ENCODE data around the gene CYP4F22. TPM values are rescaled to one million over a fixed set of nuclear protein-coding genes. Genes with fewer than 3 reads are reported as not detected.

Gene CYP4F22
- total and polyA plus RNA-seq, 9 of the 15 experiments (the other 6 are each of a cell fraction or from before 2014, with no cell fraction given): not detected

DNA sequence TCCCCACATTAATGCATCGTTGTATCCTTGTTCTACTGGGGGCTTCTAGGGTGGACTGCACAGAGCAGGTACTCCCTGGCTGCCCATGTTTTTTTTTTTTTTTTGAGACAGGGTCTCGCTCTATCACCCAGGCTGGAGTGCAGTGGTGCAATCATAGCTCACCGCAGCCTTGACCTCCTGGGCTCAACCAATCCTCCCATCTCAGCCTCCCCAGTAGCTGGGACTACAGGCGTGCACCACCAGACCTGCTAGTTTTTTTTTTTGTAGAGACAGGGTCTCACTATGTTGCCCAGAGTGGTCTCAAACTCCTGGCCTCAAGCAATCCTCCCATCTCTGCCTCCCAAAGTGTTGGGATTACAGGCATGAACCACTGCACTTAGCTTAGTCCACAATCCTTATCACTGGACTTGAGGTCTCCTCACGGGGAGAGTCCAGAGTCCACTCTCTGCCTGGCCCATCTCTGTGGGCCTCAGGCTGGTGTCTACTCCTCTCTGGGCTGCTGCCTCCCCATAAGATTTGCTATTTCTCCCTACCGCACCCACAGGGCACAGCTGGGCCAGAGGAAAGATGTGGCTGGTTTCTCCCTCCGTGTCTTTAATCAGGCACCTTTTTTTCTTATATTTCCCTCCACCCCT is 56.3 kb downstream of the CYP4F22 start (continued):
- TF ChIP-seq, protein P1, sequence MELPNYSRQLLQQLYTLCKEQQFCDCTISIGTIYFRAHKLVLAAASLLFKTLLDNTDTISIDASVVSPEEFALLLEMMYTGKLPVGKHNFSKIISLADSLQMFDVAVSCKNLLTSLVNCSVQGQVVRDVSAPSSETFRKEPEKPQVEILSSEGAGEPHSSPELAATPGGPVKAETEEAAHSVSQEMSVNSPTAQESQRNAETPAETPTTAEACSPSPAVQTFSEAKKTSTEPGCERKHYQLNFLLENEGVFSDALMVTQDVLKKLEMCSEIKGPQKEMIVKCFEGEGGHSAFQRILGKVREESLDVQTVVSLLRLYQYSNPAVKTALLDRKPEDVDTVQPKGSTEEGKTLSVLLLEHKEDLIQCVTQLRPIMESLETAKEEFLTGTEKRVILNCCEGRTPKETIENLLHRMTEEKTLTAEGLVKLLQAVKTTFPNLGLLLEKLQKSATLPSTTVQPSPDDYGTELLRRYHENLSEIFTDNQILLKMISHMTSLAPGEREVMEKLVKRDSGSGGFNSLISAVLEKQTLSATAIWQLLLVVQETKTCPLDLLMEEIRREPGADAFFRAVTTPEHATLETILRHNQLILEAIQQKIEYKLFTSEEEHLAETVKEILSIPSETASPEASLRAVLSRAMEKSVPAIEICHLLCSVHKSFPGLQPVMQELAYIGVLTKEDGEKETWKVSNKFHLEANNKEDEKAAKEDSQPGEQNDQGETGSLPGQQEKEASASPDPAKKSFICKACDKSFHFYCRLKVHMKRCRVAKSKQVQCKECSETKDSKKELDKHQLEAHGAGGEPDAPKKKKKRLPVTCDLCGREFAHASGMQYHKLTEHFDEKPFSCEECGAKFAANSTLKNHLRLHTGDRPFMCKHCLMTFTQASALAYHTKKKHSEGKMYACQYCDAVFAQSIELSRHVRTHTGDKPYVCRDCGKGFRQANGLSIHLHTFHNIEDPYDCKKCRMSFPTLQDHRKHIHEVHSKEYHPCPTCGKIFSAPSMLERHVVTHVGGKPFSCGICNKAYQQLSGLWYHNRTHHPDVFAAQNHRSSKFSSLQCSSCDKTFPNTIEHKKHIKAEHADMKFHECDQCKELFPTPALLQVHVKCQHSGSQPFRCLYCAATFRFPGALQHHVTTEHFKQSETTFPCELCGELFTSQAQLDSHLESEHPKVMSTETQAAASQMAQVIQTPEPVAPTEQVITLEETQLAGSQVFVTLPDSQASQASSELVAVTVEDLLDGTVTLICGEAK (IDR thresholded peaks at IDR 0.05): no peak
- TF ChIP-seq, protein P1 (CRISPR knock-in tag; IDR thresholded peaks at IDR 0.05): no peak
- TF ChIP-seq GATAD2A (IDR thresholded peaks at IDR 0.05) (no peak), RBM39 (optimal IDR thresholded peaks at IDR 0.05; ENCODE audit: low read depth, low read length) (no peak), ETV6 (IDR thresholded peaks at IDR 0.05; ENCODE audit: borderline replicate concordance in 1 of 2, low read depth in 2 of 2, low read length in 1 of 2) (no peak), ETV6 (CRISPR knock-in tag; IDR thresholded peaks at IDR 0.05; ENCODE audit: borderline replicate concordance) (no peak), CBX3 (IDR thresholded peaks at IDR 0.05; ENCODE audit: borderline replicate concordance in 1 of 2, low read length in 2 of 2) (no peak), HMG20A (CRISPR knock-in tag; conservative IDR thresholded peaks at IDR 0.05) (no peak), RB1 (IDR thresholded peaks at IDR 0.05; ENCODE audit: low read depth) (no peak), ZNF778 (CRISPR knock-in tag; IDR thresholded peaks at IDR 0.05) (no peak)
- TF ChIP-seq, protein P2, sequence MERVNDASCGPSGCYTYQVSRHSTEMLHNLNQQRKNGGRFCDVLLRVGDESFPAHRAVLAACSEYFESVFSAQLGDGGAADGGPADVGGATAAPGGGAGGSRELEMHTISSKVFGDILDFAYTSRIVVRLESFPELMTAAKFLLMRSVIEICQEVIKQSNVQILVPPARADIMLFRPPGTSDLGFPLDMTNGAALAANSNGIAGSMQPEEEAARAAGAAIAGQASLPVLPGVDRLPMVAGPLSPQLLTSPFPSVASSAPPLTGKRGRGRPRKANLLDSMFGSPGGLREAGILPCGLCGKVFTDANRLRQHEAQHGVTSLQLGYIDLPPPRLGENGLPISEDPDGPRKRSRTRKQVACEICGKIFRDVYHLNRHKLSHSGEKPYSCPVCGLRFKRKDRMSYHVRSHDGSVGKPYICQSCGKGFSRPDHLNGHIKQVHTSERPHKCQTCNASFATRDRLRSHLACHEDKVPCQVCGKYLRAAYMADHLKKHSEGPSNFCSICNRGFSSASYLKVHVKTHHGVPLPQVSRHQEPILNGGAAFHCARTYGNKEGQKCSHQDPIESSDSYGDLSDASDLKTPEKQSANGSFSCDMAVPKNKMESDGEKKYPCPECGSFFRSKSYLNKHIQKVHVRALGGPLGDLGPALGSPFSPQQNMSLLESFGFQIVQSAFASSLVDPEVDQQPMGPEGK (CRISPR knock-in tag; IDR thresholded peaks at IDR 0.05; ENCODE audit: borderline replicate concordance): no peak
- TF ChIP-seq, protein P3, sequence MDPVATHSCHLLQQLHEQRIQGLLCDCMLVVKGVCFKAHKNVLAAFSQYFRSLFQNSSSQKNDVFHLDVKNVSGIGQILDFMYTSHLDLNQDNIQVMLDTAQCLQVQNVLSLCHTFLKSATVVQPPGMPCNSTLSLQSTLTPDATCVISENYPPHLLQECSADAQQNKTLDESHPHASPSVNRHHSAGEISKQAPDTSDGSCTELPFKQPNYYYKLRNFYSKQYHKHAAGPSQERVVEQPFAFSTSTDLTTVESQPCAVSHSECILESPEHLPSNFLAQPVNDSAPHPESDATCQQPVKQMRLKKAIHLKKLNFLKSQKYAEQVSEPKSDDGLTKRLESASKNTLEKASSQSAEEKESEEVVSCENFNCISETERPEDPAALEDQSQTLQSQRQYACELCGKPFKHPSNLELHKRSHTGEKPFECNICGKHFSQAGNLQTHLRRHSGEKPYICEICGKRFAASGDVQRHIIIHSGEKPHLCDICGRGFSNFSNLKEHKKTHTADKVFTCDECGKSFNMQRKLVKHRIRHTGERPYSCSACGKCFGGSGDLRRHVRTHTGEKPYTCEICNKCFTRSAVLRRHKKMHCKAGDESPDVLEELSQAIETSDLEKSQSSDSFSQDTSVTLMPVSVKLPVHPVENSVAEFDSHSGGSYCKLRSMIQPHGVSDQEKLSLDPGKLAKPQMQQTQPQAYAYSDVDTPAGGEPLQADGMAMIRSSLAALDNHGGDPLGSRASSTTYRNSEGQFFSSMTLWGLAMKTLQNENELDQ (CRISPR knock-in tag; IDR thresholded peaks at IDR 0.05; ENCODE audit: borderline replicate concordance): no peak
- TF ChIP-seq, protein P4, sequence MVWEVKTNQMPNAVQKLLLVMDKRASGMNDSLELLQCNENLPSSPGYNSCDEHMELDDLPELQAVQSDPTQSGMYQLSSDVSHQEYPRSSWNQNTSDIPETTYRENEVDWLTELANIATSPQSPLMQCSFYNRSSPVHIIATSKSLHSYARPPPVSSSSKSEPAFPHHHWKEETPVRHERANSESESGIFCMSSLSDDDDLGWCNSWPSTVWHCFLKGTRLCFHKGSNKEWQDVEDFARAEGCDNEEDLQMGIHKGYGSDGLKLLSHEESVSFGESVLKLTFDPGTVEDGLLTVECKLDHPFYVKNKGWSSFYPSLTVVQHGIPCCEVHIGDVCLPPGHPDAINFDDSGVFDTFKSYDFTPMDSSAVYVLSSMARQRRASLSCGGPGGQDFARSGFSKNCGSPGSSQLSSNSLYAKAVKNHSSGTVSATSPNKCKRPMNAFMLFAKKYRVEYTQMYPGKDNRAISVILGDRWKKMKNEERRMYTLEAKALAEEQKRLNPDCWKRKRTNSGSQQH (CRISPR knock-in tag; IDR thresholded peaks at IDR 0.05): no peak

All from K562 (cell line).